ENCODE results near the gene SAMMSON. TPM values are rescaled to one million over a fixed set of nuclear protein-coding genes. Genes with fewer than 3 reads are reported as not detected.
A peak's percentile ranks its signal among the peaks of the same experiment; 100 is the strongest.

SAMMSON gene
- total and polyA plus RNA-seq, 9 of the 15 experiments (the other 6 are each of a cell fraction or from before 2014, with no cell fraction given), result 0.65 to 4.4 (median 1.9) TPM

DNA sequence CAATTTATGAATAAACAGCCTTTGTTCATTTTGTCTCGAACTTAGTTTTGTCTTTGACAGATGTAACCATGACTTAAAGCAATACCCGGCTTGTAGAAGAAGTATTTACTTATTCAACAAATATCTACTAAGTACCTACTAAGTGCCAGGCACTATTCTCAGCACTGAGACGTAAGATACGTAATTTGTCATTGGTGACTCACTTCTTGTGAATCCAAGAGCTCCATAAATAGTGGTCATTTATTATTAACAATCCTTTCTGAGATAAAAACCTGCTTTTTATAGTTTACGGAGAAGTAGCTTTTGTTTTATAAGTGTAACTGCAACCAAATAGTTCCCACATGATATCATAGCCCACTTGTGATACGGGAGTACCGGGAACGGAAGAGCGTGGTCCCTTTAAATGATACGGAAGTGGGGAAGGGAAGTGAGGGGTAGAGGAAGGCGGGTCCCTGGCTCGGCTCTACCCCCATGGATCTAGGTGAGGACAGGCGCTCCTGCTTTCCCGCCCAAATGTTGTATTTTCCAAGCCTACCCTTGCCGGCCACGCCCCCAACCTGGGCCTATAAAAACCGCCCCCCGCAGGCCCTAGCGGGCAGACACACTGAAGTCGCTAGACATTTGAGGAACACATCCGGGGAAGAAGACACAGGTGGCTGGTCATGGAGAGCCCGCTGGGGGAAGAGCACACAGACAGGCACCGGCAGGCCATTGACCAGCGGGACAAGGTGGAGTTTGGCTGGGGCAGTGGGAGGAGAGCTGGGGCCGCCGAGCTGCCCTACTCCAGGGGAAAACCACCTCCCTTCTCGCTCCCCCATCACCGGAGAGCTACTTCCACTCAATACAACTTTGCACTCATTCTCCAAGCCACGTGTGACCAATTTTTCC lies at the start of gene SAMMSON (continued):
- TF ChIP-seq, protein P1, sequence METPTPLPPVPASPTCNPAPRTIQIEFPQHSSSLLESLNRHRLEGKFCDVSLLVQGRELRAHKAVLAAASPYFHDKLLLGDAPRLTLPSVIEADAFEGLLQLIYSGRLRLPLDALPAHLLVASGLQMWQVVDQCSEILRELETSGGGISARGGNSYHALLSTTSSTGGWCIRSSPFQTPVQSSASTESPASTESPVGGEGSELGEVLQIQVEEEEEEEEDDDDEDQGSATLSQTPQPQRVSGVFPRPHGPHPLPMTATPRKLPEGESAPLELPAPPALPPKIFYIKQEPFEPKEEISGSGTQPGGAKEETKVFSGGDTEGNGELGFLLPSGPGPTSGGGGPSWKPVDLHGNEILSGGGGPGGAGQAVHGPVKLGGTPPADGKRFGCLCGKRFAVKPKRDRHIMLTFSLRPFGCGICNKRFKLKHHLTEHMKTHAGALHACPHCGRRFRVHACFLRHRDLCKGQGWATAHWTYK (CRISPR knock-in tag; IDR thresholded peaks at IDR 0.05), result 0 out of 2 replicates have a peak, but pooled peaks have one; percentile 16
- TF ChIP-seq SIN3B (IDR thresholded peaks at IDR 0.05; ENCODE audit: low read depth) (no peak), MCM2 (IDR thresholded peaks at IDR 0.05; ENCODE audit: low read depth) (no peak), GTF2E2 (tag; IDR thresholded peaks at IDR 0.05) (no peak), ZNF561 (CRISPR knock-in tag; conservative IDR thresholded peaks at IDR 0.05) (no peak), MAFK (IDR thresholded peaks at IDR 0.05; ENCODE audit: low read length) (no peak), PHB2 (IDR thresholded peaks at IDR 0.05; ENCODE audit: low read depth) (no peak), C11orf30 (IDR thresholded peaks at IDR 0.05; ENCODE audit: low read depth) (no peak), HDAC8 (tag; IDR thresholded peaks at IDR 0.05) (no peak), CBX1 (IDR thresholded peaks at IDR 0.05; ENCODE audit: low read depth) (peak; percentile 86; the same call in 1 of the 2 replicates), CBFB (CRISPR knock-in tag; IDR thresholded peaks at IDR 0.05) (no peak), MIER1 (IDR thresholded peaks at IDR 0.05; ENCODE audit: low read depth) (no peak), BRD4 (IDR thresholded peaks at IDR 0.05) (no peak), ZNF274 (IDR thresholded peaks at IDR 0.05; ENCODE audit: borderline replicate concordance, low read depth, low read length) (no peak), MEF2D (tag; conservative IDR thresholded peaks at IDR 0.05; ENCODE audit: low read depth) (no peak), RBM22 (IDR thresholded peaks at IDR 0.05; ENCODE audit: low read depth, low read length, poor library complexity, severe bottlenecking) (no peak)
- TF ChIP-seq, protein P2, sequence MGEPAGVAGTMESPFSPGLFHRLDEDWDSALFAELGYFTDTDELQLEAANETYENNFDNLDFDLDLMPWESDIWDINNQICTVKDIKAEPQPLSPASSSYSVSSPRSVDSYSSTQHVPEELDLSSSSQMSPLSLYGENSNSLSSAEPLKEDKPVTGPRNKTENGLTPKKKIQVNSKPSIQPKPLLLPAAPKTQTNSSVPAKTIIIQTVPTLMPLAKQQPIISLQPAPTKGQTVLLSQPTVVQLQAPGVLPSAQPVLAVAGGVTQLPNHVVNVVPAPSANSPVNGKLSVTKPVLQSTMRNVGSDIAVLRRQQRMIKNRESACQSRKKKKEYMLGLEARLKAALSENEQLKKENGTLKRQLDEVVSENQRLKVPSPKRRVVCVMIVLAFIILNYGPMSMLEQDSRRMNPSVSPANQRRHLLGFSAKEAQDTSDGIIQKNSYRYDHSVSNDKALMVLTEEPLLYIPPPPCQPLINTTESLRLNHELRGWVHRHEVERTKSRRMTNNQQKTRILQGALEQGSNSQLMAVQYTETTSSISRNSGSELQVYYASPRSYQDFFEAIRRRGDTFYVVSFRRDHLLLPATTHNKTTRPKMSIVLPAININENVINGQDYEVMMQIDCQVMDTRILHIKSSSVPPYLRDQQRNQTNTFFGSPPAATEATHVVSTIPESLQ (CRISPR knock-in tag; IDR thresholded peaks at IDR 0.05), result no peak
- TF ChIP-seq, protein P3, sequence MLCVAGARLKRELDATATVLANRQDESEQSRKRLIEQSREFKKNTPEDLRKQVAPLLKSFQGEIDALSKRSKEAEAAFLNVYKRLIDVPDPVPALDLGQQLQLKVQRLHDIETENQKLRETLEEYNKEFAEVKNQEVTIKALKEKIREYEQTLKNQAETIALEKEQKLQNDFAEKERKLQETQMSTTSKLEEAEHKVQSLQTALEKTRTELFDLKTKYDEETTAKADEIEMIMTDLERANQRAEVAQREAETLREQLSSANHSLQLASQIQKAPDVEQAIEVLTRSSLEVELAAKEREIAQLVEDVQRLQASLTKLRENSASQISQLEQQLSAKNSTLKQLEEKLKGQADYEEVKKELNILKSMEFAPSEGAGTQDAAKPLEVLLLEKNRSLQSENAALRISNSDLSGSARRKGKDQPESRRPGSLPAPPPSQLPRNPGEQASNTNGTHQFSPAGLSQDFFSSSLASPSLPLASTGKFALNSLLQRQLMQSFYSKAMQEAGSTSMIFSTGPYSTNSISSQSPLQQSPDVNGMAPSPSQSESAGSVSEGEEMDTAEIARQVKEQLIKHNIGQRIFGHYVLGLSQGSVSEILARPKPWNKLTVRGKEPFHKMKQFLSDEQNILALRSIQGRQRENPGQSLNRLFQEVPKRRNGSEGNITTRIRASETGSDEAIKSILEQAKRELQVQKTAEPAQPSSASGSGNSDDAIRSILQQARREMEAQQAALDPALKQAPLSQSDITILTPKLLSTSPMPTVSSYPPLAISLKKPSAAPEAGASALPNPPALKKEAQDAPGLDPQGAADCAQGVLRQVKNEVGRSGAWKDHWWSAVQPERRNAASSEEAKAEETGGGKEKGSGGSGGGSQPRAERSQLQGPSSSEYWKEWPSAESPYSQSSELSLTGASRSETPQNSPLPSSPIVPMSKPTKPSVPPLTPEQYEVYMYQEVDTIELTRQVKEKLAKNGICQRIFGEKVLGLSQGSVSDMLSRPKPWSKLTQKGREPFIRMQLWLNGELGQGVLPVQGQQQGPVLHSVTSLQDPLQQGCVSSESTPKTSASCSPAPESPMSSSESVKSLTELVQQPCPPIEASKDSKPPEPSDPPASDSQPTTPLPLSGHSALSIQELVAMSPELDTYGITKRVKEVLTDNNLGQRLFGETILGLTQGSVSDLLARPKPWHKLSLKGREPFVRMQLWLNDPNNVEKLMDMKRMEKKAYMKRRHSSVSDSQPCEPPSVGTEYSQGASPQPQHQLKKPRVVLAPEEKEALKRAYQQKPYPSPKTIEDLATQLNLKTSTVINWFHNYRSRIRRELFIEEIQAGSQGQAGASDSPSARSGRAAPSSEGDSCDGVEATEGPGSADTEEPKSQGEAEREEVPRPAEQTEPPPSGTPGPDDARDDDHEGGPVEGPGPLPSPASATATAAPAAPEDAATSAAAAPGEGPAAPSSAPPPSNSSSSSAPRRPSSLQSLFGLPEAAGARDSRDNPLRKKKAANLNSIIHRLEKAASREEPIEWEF (CRISPR knock-in tag; IDR thresholded peaks at IDR 0.05), result no peak

Measured in K562 (cell line).